Lower lobe of right lung (tissue), 2 donors: Measurements from ENCODE around the gene SPOUT1. TPM values are rescaled to one million over a fixed set of nuclear protein-coding genes. Genes with fewer than 3 reads are reported as not detected.
"Not testable (repeated sequence)": the region's sequence is repeated elsewhere in the genome, so short reads cannot be mapped to it uniquely, and the experiment has no call there.

Source experiments
- ATAC-seq, 2 donors: fragments of 200-7000 bp; cut with Tn5 transposase; one replicate each; pipeline ENCODE4 v1.9.1; 2020 to 2022; ENCODE audit warnings: mild to moderate bottlenecking in 2 of 2, moderate library complexity in 2 of 2
- DNase-seq: peaks from one replicate; pipeline ENCODE4 v3.0.0-alpha.2; 2020
- H3K27ac ChIP-seq: fragments of 200-600 bp; one replicate; pipeline ENCODE4 v1.8.0; 2022
- H3K27me3 ChIP-seq: fragments of 200-600 bp; one replicate; pipeline ENCODE4 v1.8.0; 2022; ENCODE audit warnings: low read depth
- H3K36me3 ChIP-seq: fragments of 200-600 bp; one replicate; pipeline ENCODE4 v1.8.0; 2022; ENCODE audit warnings: mild to moderate bottlenecking
- H3K4me1 ChIP-seq: fragments of 200-600 bp; one replicate; pipeline ENCODE4 v1.8.0; 2022
- H3K4me3 ChIP-seq: fragments of 200-600 bp; one replicate; pipeline ENCODE4 v1.8.0; 2022; ENCODE audit warnings: mild to moderate bottlenecking
- H3K9me3 ChIP-seq: fragments of 200-600 bp; one replicate; pipeline ENCODE4 v1.8.0; 2022
- CTCF ChIP-seq: fragments of 200-600 bp; IDR thresholded peaks from one replicate; pipeline ENCODE4 v1.8.0; 2022; ENCODE audit warnings: antibody characterized with exemption, mild to moderate bottlenecking
- intact Hi-C: fragments of 100-400 bp; cut with DNase I; formaldehyde crosslinking; loops from one replicate; pipeline ENCODE4 v1.11.0; 2022
- total RNA-seq: library from RNA; stranded (reverse); fragmentation: NEBNext Ultra II Directional; extraction: Animal tissue kit (Norgen Biotek cat#: 25700); gene quantifications from one replicate; pipeline ENCODE4 v1.2.1, GENCODE V29; 2021
- donor health status: DM: no; HTN: yes; CAD: no; lungs with severe emphysema.

The SPOUT1 gene
- total RNA-seq, 1 donor from 2014 or later: 32.1 TPM

- Histone ChIP-seq H3K36me3 (peaks cover 54% of the 10 kb centered on the region), H3K9me3 (no peaks in the 10 kb centered on the region), H3K4me1 (no peaks in the 10 kb centered on the region), H3K4me3 (no peak overlapping the region), H3K27ac (no peak overlapping the region), H3K27me3 (no peaks in the 10 kb centered on the region)
- no peak for ATAC-seq
- DNase-seq: no peak
- no peak for TF ChIP-seq CTCF
- intact Hi-C loops: no loop called here
Measured at GRCh38 chr9:128808543-128808942, 21.1 kb downstream of the SPOUT1 start.

- DNase-seq: no peak
- no peak overlapping the region for H3K27ac ChIP-seq
- no peak for ATAC-seq
- no peaks in the 10 kb centered on the region for H3K4me1 ChIP-seq
- no peaks in the 10 kb centered on the region for H3K27me3 ChIP-seq
- peaks cover 61% of the 10 kb centered on the region for H3K36me3 ChIP-seq
- TF ChIP-seq CTCF: no peak
- intact Hi-C loops: no loop called here
- H3K9me3 ChIP-seq: no peaks in the 10 kb centered on the region
- H3K4me3 ChIP-seq: no peak overlapping the region
Measured at GRCh38 chr9:128807827-128808226, 21.8 kb downstream of the SPOUT1 start.

GRCh38 chr9:128805661-128806060 is 23.9 kb downstream of the SPOUT1 start:
- Histone ChIP-seq H3K27ac (no peak overlapping the region), H3K36me3 (peaks cover 80% of the 10 kb centered on the region), H3K9me3 (no peaks in the 10 kb centered on the region), H3K4me3 (no peak overlapping the region), H3K27me3 (no peaks in the 10 kb centered on the region), H3K4me1 (no peaks in the 10 kb centered on the region)
- ATAC-seq: no peak
- no peak for DNase-seq
- no peak for TF ChIP-seq CTCF
- intact Hi-C loops: no loop called here

GRCh38 chr9:128802482-128802881 is 27.1 kb downstream of the SPOUT1 start:
- intact Hi-C loops: no loop called here
- Histone ChIP-seq H3K36me3 (peaks cover 98% of the 10 kb centered on the region), H3K9me3 (no peaks in the 10 kb centered on the region), H3K4me3 (no peak overlapping the region), H3K27ac (no peak overlapping the region), H3K4me1 (no peaks in the 10 kb centered on the region), H3K27me3 (no peaks in the 10 kb centered on the region)
- no peak for DNase-seq
- no peak for ATAC-seq
- TF ChIP-seq CTCF: no peak

GRCh38 chr9:128800061-128800460 is 29.5 kb downstream of the SPOUT1 start:
- Histone ChIP-seq H3K4me3 (no peak overlapping the region), H3K4me1 (no peaks in the 10 kb centered on the region), H3K27me3 (no peaks in the 10 kb centered on the region), H3K36me3 (peaks cover 98% of the 10 kb centered on the region), H3K27ac (no peak overlapping the region), H3K9me3 (no peaks in the 10 kb centered on the region)
- ATAC-seq: no peak
- DNase-seq: no peak
- no peak for TF ChIP-seq CTCF
- intact Hi-C loops: no loop called here

GRCh38 chr9:128798896-128799295 is 30.7 kb downstream of the SPOUT1 start:
- H3K9me3 ChIP-seq: no peaks in the 10 kb centered on the region
- DNase-seq (no peak), ATAC-seq (no peak)
- no peaks in the 10 kb centered on the region for H3K4me1 ChIP-seq
- H3K27ac ChIP-seq: no peak overlapping the region
- no peaks in the 10 kb centered on the region for H3K27me3 ChIP-seq
- H3K36me3 ChIP-seq: peaks cover 98% of the 10 kb centered on the region
- TF ChIP-seq CTCF: no peak
- intact Hi-C loops: no loop called here
- H3K4me3 ChIP-seq: no peak overlapping the region

- H3K27me3 ChIP-seq, H3K4me3 ChIP-seq, ATAC-seq, H3K9me3 ChIP-seq, DNase-seq, H3K27ac ChIP-seq, H3K4me1 ChIP-seq, intact Hi-C loops: not testable (repeated sequence)
- peaks cover 98% of the 10 kb centered on the region for H3K36me3 ChIP-seq
Measured at GRCh38 chr9:128794961-128795360, 34.6 kb downstream of the SPOUT1 start.
